HG02943 (cell line): Measurements from ENCODE around the gene FCMR.

Source experiments
- ATAC-seq: cut with Tn5 transposase; IDR thresholded peaks from one replicate; pipeline ENCODE4 v1.9.1; 2021; ENCODE audit warnings: mild to moderate bottlenecking, low read depth, moderate library complexity; ENCODE audit not compliant: unreplicated experiment

FCMR gene

DNA sequence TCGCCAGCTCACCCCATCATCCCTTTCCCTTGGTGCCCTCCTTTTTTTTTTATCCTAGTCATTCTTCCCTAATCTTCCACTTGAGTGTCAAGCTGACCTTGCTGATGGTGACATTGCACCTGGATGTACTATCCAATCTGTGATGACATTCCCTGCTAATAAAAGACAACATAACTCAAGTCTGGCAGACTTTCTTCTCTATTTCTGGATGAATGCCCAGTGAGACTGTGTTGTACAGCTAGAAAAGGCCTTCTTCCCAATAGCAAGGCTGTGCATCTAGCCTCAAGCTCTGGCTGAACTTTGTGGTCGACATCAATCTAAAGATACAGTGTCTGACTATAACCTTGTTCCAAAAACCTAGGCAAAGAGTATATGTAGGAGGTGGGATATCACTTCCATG lies 18.1 kb downstream of the FCMR start:
- no peak for ATAC-seq

DNA sequence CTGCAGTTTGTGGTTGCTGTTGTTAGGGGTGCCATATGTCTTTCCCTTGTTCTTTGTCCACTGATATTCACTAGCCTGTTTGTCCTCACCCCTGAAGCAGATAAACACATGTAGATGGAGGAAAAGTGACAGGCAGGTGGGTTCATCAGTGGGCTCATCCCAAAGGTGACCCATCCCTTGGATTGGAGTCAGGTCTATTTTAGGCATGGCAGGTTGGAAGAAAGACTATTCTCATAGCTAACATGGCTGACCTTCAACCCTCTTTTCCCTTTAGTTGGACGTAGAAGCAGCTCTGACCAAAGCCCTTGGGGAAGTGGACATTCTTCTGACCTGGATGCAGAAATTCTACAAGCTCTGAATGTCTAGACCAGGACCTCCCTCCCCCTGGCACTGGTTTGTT lies 19.0 kb downstream of the FCMR start:
- ATAC-seq, result no peak

DNA sequence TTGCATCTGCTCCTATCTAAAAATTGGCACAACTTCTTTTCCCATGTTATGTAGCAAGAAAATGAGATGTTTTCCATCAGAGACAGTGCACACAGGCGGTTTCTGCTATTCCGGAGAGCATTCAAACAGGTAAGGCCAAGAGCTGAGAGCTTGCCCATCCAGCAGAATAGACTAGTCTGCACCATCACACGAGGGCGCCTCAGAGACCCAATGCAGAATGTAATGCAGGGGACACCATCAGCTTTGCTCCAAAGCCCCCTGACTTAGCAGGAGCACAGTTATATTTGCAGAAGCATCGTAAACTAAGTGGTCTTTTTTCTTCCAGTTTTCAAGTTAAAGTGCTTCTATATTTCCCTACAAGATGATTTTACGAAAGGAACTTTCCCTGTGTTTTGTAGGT lies 19.8 kb downstream of the FCMR start:
- no peak for ATAC-seq

DNA sequence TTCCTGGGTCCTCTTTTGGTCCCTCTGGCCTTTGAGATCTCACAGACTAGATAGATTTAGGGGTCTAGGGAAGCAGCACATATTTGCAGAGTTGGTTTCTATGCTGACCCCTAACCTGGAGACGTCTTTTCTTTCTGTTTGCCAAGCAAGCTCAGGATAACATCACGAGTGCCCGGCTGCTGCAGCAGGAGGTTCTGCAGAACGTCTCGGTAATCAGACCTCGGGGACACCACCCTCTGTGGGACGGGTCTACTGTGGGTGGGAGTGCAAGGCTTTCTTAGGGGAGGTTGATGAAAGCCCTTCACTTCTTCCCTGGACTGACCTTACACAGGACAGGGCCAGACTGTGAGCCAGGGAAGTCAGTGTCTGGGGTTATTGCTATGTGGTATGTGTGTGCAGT lies 21.6 kb downstream of the FCMR start:
- ATAC-seq, result no peak

DNA sequence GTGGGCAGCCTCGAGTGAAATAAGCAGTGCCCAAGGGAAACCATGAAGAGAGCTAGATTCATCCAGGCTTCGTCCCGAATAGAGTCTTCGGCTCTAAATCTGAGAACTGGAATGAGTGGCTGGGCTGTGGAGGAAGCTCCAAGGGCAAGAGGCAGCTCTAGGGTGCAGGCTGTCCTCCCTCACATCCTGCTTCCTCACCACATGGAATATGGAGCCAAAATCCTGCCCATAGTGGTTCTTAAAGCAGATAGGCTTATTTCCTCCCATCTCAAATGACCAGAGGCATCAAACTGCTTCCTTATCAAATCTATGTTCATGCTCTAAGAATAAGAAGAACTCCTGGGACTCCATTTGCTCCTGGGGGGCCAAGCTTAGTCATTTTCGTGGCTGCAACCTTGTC lies 22.0 kb downstream of the FCMR start:
- ATAC-seq, result no peak

DNA sequence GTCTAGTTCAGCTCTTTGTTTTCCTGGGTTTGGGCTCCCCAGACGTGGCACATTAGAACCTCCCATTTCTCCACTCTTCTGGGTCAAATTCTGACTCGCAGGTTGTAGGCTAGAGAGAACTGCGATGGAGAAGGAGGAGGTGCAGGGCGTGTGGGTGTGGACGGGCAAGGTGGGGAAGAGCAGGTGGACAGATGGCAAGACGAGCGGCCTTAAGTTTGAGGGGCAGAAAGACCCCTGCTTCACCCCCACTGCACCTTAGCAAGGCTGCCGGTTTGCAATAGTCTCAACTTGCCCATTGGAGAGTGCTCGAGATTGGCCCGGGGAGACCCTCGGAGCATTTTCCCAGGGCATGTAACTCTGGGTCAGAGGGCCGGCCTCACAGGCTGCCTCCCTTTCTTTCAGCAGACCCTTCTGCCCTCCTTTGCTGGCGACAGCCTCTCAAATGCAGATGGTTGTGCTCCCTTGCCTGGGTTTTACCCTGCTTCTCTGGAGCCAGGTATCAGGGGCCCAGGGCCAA lies 22.8 kb downstream of the FCMR start:
- ATAC-seq, result no peak

DNA sequence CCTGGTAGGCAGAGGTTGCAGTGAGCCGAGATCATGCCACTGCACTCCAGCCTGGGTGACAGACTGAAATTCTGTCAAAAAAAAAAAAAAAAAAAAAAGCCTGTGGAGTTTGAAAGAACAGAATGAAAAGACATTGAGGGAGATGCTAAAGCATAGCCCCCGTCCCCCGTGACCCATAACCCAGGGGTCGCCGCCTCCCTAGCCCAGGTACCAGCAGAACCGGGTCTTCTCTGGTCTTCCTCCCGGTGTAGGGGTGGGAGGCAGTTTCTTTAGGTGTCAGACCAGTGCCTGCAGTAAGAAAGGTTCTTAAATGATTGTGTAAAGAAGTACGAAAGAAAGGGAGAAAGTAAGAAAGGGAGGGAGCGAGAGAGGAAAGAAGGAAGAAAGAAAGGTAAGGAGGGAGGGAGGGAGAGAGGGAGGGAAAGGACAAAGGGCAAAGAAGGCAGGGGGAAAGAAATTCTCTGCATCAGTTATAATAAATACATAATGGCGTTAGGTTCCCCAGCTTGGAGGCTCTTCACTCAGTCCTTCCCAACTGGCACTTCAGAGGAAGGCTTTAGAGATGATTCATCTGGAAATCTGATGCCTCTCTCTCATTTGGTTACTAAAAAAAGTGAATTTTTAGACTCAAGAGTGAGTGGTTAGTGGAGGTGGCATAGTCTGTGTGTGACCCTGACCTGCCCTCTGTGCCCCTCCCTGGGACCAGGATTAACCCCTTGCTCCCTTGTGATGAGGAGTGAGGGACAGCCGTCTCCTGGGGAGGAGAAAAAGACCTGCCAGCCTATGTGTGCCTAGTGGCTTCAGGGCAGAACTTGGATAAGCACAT lies 23.4 kb downstream of the FCMR start:
- ATAC-seq, result no peak

DNA sequence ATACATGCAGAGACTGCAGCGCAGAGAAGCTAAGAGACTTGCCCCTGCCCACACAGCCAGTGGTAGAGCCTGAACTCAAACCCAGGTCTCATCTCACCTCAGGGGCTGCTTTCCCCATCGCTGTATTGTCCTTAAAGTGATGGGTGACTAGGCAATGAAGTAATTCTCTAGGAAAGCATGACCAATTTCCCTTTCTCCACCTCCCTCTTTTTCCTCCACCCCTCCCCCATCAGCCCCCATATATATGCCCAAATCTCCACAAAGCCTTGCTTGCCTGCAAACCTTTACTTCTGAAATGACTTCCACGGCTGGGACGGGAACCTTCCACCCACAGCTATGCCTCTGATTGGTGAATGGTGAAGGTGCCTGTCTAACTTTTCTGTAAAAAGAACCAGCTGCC lies 24.6 kb downstream of the FCMR start, which contains the start of gene IL24:
TSS of gene IL24 (plus strand) at position 269 of the 400 bp plus-strand sequence. CDS start 390 bp downstream, outside the sequence.
- ATAC-seq, result no peak

DNA sequence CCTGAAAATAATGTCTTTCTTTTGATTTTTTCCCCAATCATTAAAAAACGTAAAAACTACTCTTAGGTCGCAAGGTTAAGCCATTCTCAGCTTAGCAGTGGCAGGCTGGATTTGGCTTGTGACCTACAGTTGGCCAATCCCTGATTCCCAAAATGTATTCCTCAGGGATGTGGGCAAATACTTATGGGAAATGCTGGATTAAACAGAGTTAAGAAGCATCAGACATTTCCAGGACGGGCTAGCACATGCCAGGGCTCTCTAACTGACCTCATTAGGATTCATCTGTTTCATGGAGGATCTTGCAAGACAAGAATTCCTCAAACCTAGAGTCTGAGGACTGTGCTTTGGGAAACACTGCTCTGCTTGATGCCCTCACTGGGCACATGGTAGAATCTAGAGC lies 25.5 kb downstream of the FCMR start:
- no peak for ATAC-seq

DNA sequence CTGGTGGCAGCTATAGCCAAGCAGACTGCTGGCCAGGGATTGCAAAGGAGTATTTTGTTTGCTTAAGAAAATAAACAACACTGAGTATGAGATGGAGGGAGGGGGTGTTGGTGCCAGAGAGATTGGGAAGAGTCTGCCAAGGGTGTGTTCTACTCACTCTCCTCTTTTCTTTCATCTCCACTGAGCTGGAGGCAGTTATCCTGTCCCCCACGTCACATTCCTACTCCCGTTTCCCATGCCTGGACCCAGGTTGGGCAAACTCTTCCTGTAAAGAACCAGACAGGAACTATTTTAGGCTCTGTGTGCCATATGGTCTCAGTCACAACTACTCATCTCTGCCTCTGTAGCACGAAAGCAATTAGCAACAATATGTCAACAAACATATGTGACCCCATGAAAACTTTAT lies 25.9 kb downstream of the FCMR start:
- no peak for ATAC-seq

DNA sequence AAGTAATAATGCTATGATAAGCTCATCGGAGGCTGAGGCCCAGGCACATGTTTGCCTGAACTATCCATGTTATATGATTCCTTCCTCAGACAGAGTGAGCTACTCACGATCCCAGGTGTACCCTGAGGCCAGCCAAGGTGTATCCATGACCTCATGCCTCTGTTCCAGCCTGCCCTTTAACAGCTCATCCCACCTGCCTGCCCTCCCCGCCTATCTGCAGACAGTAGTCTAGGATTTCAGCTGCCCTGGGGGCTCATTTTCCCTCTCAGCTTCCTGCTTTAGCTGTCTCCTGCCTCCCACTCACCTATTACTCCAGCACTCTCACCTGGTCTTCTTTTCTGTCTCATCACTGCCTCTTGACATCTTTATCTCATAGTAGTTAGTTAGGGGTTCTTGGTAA lies 26.4 kb downstream of the FCMR start:
- no peak for ATAC-seq

DNA sequence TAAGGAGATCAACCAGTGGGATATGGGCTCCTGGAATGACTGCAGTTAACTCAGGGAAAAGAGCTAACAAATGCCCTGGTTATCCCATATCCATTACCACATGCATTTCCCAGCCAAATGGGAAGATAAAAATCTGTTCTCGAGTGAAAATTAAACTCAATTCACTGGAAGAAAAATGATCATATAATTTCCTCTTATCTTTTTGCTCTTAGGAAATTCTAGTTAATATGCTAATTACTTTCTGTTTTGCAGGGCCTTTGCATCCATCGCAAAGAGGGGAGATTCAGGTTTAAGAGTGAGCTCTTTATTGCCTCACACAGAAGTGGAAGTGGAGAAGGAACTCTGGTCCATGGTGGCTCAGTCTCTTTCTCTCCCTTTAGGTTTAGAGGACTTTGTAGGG lies 28.4 kb downstream of the FCMR start:
- ATAC-seq, result no peak

DNA sequence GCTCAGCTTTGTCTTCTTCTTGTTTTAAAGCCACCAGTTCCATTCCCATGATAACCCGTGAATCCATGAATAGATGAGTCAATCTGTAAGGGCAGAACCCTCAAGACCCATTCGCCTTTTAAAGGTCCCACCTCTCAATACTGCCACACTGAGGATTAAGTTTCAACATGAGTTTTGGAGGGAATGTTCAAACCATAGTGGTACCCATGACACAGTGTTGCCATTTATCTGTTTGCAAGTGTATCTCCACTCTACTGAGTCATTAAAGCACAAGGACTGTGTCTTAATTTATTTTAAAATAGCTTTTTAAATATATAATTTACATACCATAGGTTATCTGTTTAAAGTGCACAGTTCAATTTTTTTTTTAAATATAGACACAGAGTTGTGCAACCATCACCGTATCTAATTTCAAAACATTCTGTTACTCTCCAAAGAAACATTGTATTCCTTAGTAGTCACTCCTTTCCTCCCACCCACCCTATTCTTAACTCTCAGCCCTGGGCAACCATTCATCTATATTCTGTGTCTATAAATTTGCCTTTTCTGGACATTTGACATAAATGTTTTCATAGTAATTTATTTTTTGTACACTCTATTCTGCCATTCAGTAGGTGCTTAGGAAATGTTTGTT lies 29.3 kb downstream of the FCMR start:
- no peak for ATAC-seq

DNA sequence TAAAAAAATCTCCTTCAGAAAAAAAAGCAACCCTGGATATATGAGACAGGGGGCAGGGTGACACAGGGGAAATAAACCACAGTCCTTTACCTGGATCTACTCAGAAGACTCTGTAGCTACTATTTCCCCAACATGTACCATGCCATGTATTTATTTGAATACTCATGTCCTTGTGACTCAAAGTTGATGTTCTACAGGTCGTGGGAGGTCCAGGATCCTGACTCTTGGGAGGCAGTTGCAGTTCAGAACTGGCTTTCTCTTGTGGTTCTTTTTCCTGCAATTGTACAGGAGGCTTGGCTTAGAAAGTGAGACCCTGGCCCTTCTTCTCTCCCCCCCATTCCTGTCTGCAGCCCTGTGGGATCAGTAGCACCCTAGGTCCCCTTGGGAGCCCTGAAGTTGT lies 30.3 kb downstream of the FCMR start:
- ATAC-seq, result no peak

DNA sequence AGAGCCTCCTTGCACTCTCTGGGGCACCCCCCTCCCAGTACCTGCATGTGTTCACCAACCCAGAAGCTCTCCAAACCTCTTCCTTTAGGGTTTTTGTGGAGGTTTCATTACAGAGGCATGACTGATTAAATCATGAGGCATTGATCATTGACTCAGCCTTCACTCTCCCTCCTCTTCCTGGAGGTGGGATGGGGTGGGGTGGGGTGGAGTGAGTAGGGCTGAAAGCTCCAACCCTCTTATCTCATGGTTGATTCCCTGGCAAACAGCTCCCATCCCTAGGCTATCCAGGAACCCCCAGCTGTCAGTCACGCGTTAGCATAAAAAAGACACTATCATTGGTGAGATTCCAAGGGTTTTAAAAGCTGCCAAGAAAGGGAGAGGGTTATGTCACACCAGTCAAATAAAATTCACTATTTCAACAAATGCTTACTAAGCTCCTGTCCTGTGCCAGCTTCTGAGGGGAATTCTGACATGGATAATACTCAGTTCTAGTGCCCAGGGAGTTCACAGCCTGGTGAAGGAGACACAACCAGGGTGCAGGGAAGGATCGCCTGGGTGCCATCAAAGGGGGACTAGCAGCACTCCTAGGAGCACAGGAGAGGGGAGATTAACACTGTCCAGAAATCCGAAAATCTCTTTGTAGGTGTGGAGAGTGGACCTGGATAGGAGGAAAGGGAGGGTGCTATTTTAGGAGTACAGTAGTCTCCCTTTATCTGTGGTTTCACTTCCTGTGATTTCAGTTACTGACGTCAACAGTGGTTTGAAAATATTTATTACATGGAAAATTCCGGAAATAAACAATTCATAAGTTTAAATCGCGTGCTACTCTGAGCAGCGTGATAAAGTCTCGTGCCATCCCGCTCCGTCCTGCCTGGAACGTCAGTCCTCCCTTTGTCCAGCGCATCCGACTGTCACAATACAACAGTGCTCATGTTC lies 31.3 kb downstream of the FCMR start:
- ATAC-seq, result no peak

DNA sequence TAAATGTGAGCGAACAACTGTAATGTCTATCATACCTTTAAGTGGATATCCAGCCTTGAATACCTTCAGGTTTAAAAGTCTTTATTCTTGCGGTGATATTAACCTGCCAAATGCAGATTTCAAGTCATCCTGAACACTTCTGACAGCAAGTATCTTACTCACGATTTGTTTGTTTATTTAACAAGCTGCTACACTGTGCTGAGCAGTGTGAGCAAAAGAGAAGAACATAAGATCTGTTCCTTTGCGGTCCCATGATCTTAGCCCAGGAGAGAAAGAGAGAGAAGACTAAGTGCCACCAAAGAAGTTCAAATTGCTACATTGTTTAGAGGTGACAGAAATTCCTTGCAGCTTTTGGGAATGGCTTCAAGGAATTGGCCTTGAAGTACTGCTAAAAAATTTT lies 34.0 kb downstream of the FCMR start:
- no peak for ATAC-seq

DNA sequence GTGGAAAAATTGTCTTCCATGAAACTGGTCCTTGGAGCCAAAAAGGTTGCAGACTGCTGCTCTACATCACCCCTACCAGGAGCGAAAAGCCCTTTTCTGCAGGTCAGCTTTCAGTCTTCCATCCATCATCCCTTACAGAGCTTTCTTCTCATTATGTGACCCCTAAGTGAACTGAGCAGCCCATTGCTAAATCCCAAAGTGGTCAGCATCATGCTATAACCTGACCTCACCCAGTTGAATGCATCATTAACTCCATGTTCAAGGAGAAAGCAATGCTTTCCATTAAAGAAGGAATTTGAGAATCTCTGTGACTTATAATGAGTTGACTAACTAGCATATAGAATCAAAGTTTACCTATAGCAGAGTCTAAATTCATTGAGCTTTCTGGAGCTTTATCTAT lies 34.9 kb downstream of the FCMR start:
- no peak for ATAC-seq

DNA sequence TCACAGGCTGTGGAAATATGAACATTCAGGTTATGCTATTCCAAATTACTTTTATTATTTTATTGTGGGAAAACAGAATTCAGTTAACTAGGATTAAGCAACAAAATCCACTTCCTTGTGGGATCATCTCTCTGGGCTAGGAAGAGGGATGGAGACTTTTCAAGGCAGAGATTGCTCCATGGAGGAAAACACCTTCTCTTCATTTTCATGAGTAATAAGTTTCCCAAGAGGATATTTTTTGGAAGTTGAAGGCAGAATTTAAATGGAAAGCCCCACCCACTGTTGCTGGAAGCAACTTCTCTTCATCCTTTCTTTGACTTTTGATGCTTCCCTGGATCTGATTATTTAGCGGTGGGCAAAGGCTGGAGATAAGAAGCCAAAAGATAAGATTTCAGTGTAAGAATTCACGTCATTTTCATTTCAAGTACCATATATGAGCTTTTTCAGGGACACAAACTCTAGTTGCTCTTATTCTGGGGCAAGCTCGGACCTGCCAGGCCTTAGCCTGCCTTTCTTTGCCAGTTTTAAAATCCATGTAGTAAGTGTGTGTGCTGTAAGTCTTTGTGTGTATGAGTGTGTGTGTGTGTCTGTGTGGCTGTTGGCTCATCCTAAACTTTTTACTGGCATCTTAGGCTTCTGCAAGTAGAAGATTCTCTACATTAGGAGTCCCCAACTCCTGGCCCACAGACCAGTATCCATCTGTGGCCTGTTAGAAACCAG lies 36.2 kb downstream of the FCMR start:
- ATAC-seq, result no peak

DNA sequence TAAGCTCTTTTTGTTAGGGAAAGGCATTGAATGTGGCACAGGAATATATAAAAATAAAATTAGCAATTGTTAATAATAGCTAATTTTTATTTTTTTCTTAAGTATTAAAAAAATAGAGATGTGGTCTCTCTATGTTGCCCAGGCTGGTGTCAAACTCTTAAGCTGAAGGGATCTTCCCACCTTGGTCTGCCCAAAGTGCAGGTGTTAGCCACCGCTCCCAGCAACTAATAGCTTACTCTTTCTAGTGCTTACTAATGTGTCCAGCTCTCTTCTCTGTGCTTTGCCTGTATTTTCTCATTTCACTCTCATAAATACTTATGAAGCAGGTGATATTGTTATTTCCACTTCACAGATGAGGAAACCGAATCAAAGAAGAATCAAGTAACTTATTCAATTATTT lies 37.9 kb downstream of the FCMR start:
- no peak for ATAC-seq

DNA sequence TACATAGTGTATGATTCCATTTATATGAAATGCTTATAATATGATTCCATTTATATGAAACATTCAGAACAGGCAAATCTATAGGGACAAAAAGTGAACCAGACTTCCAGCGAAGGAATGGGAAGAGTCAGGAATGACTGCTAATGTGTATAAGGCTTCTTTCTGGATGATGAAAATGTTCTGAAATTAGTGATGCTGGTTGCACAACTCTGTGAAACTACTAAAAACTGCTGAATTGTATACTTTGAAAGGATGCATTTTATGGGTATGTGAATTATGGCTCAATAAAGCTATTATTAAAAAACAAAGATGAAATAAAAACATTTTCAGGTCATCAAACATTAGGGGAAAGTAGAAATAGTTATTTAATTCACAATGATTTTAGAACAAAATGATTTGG lies 38.6 kb downstream of the FCMR start:
- ATAC-seq, result no peak
